GM19438 (cell line): Measurements from ENCODE around the gene PLPPR1.
"Not testable (repeated sequence)": the region's sequence is repeated elsewhere in the genome, so short reads cannot be mapped to it uniquely, and the experiment has no call there.

ENCODE experiments used
- ATAC-seq: cut with Tn5 transposase; IDR thresholded peaks from one replicate; pipeline ENCODE4 v1.9.1; 2021; ENCODE audit warnings: low read depth; ENCODE audit not compliant: unreplicated experiment

Gene PLPPR1

DNA sequence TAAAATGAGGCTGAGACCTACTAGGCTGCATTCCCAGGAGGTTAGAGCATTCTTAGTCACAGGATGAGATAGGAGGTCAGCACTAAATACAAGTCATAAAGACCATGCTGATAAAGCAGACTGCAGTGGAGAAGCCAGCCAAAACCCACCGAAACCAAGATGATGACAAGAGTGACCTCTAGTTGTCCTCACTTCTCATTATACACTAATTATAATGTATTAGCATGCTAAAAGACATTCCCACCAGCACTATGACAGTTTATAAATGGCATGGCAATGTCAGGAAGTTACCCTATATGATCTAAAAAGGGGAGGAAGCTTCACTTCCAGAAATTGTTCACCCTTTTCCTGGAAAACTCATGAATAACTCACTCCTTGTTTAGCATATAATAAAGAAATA lies 88.6 kb downstream of the PLPPR1 start:
- ATAC-seq: no peak

DNA sequence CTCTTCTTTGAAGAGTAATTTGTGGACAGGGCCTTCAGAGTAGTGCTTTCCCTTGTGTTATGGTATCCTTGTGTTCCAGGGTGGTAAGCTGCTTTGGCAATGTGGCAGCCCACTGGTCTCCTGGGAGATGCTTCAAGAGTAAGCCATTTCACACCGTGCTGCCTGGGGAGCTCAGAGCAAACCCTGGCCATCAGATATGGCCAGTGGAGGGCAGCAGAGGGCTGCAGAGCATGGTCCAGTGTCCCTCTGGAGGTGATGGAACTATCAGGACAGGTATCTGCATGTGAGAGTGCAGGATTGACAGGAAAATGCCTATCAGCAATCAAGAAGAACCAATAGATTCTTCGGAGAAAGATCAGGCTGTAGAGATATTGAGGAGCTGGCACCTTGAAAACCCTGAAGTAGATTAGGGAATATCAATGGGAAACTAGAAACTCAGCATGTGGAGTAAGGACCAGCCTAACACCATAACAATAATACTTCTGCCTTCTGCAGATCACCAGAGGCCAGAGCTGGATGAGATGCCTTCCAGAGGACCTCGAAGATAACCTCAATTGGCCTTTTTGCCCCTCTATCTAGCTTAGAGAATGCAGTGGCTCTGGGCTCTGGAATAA lies 90.8 kb downstream of the PLPPR1 start:
- ATAC-seq: peak; percentile 83

DNA sequence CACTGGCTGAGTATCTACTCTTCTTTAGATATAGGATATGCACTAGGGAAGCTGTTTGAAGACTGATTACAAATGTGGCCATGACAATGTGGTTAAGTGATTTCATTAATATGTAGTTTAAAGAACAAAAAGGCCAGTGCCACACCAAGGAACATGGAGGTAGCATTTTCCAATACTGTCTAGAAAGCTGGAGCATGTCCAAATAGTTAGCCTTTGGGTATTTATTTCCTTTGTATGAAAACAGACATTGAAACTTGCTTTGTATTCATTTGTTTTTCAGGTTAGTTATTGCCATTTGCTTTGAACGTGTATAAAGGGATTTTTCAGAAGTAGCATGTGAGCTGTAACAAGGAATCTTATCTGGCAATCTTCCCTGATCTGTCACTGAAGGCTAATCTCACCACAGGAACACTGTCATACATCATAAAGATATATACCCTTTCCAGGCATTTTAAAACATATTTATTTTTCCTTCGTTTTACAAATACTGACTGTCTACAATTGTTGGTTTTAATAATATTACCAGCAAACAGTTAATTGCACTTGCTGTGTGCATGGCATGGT lies 93.4 kb downstream of the PLPPR1 start:
- no peak for ATAC-seq

DNA sequence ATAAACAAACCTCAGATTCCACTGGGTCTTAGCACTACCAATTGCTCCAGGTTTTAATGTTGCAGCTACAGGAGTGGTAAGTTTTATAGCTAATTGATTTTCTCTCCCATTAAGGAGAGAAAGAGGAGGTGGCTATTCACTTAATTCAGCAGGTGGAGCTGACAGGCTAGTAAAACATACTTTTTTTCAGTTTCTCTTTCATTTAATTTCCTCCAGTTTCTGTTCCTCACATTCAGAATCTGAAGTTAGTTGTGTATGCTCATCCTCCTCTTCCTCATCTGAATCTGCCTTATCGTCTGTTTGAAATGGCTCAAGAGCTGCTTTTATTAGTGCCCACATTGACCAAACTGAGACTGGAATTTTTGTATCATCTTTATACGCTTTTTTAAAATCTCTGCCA lies 98.0 kb downstream of the PLPPR1 start:
- ATAC-seq: peak; percentile 71

DNA sequence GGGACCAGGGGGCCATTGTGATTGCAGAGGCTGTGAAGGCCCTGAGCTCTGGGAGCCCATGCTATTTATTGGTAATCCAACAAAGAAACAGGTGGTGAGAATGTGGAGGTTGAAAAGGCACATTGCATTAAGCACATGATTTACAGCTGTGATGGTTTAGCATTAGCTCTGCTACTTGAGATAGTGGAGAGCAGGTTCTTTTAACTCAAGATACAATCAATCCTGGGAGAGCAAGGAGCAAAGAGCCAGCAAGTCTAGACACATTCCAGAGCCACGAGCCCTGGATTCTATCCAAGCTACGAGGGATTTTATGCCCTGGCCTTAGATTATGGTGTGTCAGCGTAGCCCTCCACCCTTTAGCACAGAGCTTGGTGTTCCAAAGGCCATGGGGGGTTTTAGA lies 98.8 kb downstream of the PLPPR1 start:
- not testable (repeated sequence) for ATAC-seq

DNA sequence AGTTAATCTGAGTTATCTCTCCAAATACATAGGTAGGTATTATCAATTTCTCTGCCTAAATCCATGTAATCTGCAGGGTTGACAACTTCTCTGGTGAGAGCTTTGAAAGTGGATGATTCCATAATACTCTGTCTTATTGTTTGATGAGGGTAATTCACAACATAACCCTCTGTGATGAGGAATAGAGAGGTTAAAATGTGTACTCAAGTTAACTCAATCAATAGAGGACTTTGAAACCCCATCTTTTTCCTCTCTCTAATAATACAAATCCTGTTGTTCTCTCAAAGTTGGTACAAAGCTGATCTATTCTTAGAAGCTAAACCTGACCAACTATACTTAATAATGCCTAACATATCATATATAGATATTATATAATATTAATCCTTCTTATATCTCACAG lies 100.1 kb downstream of the PLPPR1 start:
- ATAC-seq: no peak

DNA sequence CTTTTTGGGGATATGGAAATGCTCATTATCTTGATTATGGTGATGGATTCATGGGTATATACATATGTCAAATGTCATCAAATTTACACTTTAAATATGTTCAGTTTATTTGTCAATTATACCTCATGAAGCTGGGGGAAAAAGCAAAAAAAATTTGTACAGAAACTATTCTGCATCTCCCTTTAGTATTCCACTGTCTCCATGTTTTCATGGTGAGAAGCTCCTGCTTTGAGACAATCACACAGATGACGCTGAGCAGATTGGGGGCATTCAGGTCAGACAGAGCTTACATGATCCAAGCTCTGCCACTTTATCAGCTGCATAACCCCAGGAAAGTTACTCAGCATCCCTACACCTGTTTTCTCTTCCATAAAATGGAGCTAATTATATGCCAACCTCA lies 101.5 kb downstream of the PLPPR1 start:
- ATAC-seq: no peak

DNA sequence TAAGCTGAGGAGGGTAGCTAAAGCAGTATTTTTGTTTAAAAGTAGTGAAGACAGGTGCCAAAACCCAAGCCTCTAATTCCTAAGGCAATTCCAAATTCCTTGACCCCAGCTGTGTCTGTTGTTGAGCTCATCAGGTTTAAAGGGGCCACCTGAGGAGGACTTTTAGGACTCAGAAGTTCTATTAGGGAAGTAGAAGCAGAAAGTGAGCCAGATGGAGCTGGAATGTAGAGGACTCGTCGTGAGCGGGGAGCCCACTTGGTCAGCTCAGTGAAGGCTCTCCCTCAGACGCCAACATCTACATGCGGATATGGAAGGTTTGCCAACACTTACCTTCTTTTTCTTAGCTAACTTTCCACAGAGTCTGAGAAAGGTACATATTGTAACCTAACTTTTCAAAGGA lies 102.8 kb downstream of the PLPPR1 start:
- ATAC-seq: no peak

DNA sequence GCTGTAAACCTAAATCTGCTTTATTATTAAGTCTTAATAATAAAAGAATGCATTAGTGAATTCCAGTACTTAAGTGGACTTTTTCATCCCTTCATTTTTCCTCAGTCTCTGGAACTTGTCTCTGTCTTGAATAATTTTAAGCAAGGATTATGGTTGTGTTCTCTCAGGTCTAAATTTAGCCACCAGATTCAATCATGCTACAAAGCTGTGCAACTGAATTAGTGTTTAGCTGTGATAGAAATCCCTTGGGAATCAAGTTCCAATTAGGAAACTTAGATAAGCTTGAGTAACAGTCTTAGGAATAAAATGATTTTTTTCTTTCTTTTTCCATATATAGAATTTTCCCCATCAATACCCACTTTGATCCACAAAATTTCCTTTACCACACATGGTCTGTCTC lies 104.3 kb downstream of the PLPPR1 start:
- no peak for ATAC-seq

DNA sequence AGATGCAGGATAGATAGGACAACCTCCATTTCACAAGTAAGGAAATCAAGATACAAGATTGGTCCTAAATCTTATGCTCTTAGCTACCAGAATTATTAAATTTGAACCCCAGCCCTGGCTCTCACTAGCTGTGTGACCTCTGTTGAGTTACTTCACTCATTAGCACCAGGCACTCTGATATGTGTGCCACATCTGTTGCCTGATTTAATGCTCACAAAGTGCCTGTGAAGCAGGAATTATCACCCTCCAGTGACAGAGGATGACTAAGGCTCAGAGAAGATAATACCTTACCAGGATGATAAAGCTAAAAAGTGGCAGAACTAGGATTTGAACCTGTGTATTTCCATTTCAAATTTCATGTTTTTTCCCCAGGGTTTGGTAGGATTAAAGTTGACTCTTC lies 110.0 kb downstream of the PLPPR1 start:
- ATAC-seq: no peak

DNA sequence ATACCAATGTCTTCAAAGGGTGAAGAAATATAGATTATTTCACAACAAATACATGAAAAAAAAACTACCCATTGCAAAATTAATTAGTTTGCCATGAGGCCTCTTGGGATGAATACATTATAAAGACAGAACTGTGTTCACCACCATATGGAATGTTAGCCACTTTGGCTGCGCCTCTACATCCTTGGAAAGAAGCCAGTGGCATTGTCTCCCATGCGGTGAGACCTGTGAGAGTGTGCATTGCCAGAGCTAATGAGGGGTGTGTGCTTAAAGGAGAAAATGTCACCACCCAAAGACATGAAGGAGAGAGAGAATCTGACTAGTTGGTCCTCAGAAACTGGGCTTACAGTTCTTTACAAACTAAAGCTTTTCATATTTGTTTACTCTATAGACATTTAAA lies 110.6 kb downstream of the PLPPR1 start:
- ATAC-seq: no peak

DNA sequence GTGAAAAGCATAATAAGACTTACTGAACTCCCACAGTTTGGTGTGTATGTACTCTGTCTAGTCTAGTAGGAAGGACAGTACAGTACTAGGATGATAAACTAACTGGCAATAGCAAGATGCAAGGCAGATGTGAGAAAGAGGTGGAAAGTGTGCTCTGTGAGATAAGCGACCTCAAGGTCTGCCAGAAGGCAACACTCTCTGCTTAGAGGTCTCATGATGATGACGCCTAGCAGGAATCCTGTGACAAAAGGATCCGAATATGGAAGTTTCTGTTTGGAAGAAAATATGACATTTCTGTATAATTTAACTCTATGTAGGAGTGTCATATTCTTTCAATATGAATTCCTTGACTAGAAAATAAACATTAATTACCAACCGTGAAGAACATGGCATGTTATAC lies 112.2 kb downstream of the PLPPR1 start:
- no peak for ATAC-seq

DNA sequence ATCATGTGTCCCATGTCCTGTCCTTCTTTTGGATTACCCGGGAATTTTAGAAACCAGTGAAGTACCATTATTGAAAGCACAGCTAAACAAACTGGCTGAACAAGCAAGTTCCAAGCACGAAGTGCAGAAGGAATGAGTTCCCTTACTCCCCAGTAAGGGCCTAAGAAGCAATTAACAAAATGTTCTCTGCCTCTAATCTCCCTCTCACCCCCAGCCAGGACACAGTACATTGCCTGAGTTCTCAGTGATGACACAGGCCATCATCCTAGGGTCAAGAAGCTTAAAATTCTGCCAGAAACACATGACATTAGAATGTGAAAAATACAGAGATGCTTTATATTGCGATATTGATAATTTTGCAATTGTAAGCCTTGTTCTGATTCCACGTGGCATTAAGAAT lies 118.0 kb downstream of the PLPPR1 start:
- no peak for ATAC-seq

DNA sequence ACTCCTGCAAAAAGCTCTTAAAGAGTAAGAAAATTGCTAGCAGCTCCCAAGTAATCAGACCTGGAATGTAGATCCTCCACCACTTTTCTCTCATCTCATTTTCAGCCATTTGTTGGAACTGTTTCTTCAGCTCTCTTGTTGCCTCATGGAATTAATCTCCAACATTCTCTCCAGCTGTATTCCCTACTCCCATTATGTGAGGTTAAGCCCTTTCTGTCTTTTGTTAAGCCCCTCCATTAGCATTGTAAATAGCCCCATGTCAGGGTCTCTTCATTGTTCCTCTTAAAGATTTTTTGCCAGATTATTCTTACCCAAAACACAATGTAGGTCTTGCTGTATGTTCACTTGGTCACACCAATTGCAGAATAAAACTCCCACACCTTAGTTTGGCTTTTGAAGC lies 119.8 kb downstream of the PLPPR1 start:
- ATAC-seq: no peak

DNA sequence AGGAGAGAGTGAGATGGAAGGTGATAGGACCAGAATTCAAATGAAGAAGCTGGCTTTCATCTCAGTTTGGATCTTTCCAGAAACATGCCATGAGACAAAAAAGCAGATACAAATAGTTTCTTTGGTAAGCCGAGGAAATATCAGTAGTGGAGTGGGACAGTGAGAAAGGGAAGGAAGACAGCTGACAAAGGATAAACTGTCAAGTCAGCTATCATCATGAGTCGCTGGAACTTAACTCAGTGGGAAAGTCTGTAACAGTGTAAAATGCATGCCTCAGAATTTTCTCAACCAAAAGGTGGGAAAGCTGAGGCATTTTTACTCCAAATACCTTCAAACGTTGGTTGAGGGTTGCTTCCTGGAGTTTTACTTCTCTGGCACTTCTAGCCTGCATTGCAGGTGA lies 129.8 kb downstream of the PLPPR1 start:
- no peak for ATAC-seq

DNA sequence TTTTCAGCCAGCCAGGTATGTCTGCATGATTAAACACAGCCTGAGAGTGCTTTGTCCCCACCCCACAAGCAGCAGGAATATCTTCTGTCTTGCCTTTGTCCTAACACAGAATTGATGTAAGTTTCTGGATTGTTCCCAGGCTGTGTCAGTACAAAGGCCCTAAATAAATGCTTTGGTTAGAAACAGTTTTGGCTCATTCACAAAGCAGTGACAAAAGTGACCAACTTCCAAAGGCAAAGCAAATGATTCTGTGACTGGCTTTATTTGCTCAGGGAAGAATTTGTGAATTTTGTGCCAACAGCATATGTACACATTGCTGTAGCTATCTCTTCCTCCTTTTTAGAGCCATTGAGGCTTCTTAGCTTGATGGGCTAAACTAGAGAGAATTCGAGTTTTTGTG lies 133.7 kb downstream of the PLPPR1 start:
- ATAC-seq: no peak

DNA sequence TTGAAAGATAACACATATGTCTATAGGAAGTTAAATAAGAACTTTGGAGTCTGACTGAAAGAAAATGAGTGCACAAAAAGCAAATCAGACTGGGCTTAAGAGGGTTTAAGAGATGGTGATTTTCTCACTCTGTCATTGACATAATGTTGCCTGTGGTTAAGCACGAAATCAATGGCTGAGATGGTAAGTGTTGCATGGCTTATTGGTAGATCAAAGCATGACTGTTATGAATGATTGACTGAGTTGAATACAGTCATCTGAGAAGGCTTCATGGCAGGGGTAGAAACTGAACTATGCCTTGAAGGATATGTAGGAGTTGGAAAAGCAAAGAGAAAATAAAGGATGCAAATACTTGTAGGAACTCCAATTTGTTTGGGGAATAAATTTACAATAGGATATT lies 136.6 kb downstream of the PLPPR1 start:
- no peak for ATAC-seq

DNA sequence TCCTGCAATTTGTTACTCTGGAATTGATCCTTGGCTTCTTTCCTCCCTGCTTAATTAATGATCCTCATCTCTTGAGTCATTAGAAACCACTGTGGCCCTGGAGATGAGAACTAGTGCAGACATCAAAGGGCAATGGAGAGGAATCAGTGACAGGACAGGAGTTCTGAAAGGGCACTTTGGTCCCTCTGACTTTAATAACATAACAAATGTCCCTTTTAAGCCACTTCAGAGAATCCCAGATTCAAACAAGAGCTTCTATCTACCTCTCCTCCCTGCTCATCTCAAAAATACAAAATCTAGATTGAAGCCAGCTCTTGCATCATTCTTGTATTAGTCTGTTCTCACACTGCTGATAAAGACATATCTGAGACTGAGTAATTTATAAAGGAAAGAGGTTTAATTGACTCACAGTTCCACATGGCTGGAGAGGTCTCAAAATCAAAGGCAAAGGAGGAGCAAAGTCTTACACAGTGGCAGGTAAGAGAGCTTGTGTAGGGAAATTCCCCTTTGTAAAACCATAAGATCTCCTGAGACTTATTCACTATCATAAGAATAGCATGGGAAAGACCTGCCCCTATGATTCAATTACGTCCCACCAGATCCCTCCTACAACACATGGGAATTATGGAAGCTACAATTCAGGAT lies 139.1 kb downstream of the PLPPR1 start:
- ATAC-seq: no peak

DNA sequence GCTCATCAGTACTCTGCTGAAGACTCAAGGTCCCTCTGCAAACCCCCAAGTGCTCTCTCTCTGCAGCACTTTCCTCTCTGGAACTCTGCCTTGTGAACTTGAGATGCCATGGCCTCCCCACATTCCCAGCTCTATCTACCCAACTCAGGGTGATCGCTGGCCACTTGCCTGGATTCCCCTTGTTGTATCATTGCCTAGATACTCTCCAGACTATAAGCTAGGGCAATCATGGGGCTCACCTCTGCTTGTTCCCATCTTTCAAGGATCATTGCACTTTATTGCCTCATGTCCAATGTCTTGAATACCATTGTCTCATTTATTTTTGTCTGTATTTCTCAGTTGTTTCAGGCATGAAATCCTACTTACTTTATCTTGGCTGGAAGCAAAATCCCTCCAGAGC lies 144.1 kb downstream of the PLPPR1 start:
- ATAC-seq: no peak

DNA sequence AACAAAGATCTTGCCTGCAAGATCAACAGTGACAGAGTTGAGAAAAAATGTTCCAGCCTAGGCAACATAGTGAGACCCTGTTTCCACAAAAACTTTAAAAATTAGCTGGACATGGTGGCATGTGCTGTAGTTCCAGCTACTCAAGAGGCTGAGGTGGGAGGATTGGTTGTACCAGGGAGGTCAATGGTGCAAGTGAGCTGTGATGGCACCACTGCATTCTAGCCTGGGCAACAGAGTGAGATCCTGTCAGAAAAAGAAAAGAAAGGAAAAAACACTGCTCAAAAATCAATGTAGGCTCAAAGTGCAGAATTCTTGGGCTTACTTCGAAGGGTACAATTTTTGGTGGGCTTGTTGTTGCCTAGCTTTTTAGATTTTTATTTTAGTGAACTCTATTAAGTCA lies 145.4 kb downstream of the PLPPR1 start:
- no peak for ATAC-seq

DNA sequence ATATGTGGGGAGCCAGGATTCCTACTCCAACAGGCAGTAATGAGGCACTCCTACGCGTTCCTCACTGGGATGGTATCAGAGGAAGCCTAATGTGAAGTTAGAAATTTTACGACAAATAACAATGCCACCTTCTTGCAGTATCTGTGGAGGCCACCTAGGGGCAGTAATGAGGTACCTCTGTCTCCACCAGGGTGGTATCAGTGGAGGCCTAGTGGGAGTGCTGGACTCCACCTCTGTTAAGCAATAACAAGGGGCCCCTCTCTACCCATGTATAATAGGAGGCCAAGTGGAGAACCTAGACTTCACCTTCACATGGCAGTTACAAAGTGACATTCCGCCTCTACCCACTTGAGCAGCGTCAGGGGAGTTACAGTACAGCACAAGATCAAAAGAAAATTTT lies 147.9 kb downstream of the PLPPR1 start:
- ATAC-seq: no peak

DNA sequence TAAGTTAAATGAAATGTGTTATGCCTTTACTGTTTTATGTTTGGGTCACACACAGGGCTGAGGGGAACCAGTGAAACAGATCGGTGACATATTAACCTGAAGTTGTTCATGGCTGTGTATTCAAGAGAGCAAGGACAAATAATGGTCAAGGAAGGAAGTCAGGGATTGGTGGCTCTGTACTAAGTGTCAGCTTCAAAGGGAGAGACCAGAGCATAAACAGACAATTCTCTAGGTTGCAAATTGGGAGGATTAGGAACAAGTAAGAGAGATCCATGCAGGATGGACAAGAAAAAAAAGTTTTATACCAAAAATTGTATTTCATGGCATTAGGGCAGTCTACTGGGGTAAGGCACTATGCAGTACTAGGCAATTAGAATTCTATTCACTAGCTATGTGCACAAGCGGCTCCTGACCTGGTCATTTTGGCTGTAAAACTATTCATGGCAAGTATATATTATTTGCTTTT lies 156.3 kb downstream of the PLPPR1 start:
- no peak for ATAC-seq
